Naive thymus-derived CD8-positive, alpha-beta T cell (primary cell): ENCODE data around the gene DCUN1D3. TPM values are rescaled to one million over a fixed set of nuclear protein-coding genes. Genes with fewer than 3 reads are reported as not detected.

Experiments
- ATAC-seq, 2 donors: fragments of 150-1000 bp; cut with Tn5 transposase in 1 of 2; sonication (Bioruptor Pico), chemical (Tn5 transposase) in 1 of 2; 1 replicate in 1 of 2; 2 replicates in 1 of 2; pipeline ENCODE4 v1.10.0; 2021; ENCODE audit warnings: mild to moderate bottlenecking in 2 of 2, moderate library complexity in 2 of 2
- POLR2A ChIA-PET: fragments of 350-600 bp; sonication (Branson Sonifier 250); formaldehyde crosslinking; loops from one replicate; lab custom pipeline; 2021; ENCODE audit warnings: antibody characterized with exemption; lab: Charles Lee
- DNase-seq, 10 donors: peaks; one replicate each; pipeline versions ENCODE4 v3.0.0 to v3.0.0-alpha.2; 2020 to 2022
- H3K27ac Mint-ChIP-seq, 10 donors: one replicate each; pipeline ENCODE4 v1.8.0; 2020 to 2022; ENCODE audit warnings: mild to moderate bottlenecking in 10 of 10, mixed read lengths in 10 of 10, moderate library complexity in 4 of 10, inconsistent platforms in 1 of 10
- H3K27me3 Mint-ChIP-seq, 5 donors: one replicate each; pipeline ENCODE4 v1.8.0; 2021 to 2022; ENCODE audit warnings: mixed read lengths in 5 of 5
- H3K36me3 Mint-ChIP-seq, 3 donors: one replicate each; pipeline ENCODE4 v1.8.0; 2020 to 2022; ENCODE audit warnings: mixed read lengths in 3 of 3, mild to moderate bottlenecking in 2 of 3, inconsistent platforms in 1 of 3
- H3K4me1 Mint-ChIP-seq, 4 donors: one replicate each; pipeline ENCODE4 v1.8.0; 2021 to 2022; ENCODE audit warnings: mixed read lengths in 4 of 4
- H3K4me3 Mint-ChIP-seq, 10 donors: one replicate each; pipeline ENCODE4 v1.8.0; 2020 to 2022; ENCODE audit warnings: mild to moderate bottlenecking in 10 of 10, mixed read lengths in 10 of 10, moderate library complexity in 6 of 10, inconsistent platforms in 1 of 10
- H3K9me3 Mint-ChIP-seq, 9 donors: one replicate each; pipeline ENCODE4 v1.8.0; 2020 to 2022; ENCODE audit warnings: mixed read lengths in 9 of 9, mild to moderate bottlenecking in 3 of 9, inconsistent platforms in 1 of 9, moderate library complexity in 1 of 9
- polyA plus RNA-seq, 3 donors: library from polyadenylated mRNA; unstranded; fragments of 300-500 nt; fragmentation: Illumina TruSeq; gene quantifications; one replicate each; pipeline ENCODE4 v1.2.3, GENCODE V29; 2021
- total RNA-seq, 8 experiments: library from RNA in 2 of 8; stranded (reverse) in 2 of 8; gene quantifications; one replicate each; pipeline ENCODE4 v1.2.3 and lab custom pipeline; 2021 to 2026

DCUN1D3 gene
- total and polyA plus RNA-seq, 5 experiments from 2014 or later, result 0.47 to 6.2 (median 1.1) TPM

- Mint-ChIP-seq H3K36me3 (peaks cover 0 to 15% (median 3%) of the 10 kb centered on the region in 3 donors), H3K27ac (peak overlapping the region; percentile 96 to 100 (median 98)), H3K4me1 (peaks cover 46 to 67% (median 58%) of the 10 kb centered on the region in 4 donors), H3K9me3 (no peaks in the 10 kb centered on the region), H3K27me3 (no peaks in the 10 kb centered on the region), H3K4me3 (peak overlapping the region; percentile 89 to 99 (median 96))
- ATAC-seq (peak; percentile 22 to 35), DNase-seq (peak in 2 of 10 donors; percentile 7)
- POLR2A ChIA-PET, result interaction anchor here (0.6 to 1.9 kb wide), 5 partner anchors 25 to 1292 kb away, joined by 3 to 9 read pairs (median 4); partner anchors contain the start of gene THUMPD1
Observed at GRCh38 chr16:20899477-20900298, 470 bp downstream of the DCUN1D3 start.

- H3K4me3 Mint-ChIP-seq, result peak overlapping the region; percentile 89 to 99 (median 96)
- POLR2A ChIA-PET, result interaction anchor here (0.6 kb wide), 1 partner anchor 1292 kb away, joined by 3 read pairs; no protein-coding TSS in a partner anchor
- ATAC-seq, result no peak
Observed at GRCh38 chr16:20899071-20899470, 1.1 kb downstream of the DCUN1D3 start.

GRCh38 chr16:20897922-20898321 lies 2.2 kb downstream of the DCUN1D3 start:
- DNase-seq, result no peak
- Mint-ChIP-seq H3K4me3 (peak overlapping the region in 4 of 10 donors; percentile 11 to 99 (median 32)), H3K36me3 (peaks cover 0 to 22% (median 3%) of the 10 kb centered on the region in 3 donors), H3K4me1 (peaks cover 37 to 51% (median 41%) of the 10 kb centered on the region in 4 donors), H3K27ac (peak overlapping the region in 6 of 10 donors; percentile 0 to 66 (median 37)), H3K27me3 (no peaks in the 10 kb centered on the region), H3K9me3 (no peaks in the 10 kb centered on the region)
- no peak for ATAC-seq
- POLR2A ChIA-PET, result no interaction called here

More at GRCh38 chr16:20899071-20899470, 1.1 kb downstream of the DCUN1D3 start:
- H3K27me3 Mint-ChIP-seq, result no peaks in the 10 kb centered on the region
- no peaks in the 10 kb centered on the region for H3K9me3 Mint-ChIP-seq
- DNase-seq, result no peak
- peaks cover 41 to 61% (median 52%) of the 10 kb centered on the region in 4 donors for H3K4me1 Mint-ChIP-seq
- peaks cover 0 to 15% (median 3%) of the 10 kb centered on the region in 3 donors for H3K36me3 Mint-ChIP-seq
- H3K27ac Mint-ChIP-seq, result peak overlapping the region; percentile 84 to 100 (median 98)

GRCh38 chr16:20897253-20897897 lies 2.8 kb downstream of the DCUN1D3 start:
- peaks cover 32 to 55% (median 38%) of the 10 kb centered on the region in 4 donors for H3K4me1 Mint-ChIP-seq
- DNase-seq (no peak), ATAC-seq (no peak)
- peaks cover 0 to 27% (median 3%) of the 10 kb centered on the region in 3 donors for H3K36me3 Mint-ChIP-seq
- POLR2A ChIA-PET, result no interaction called here
- peak overlapping the region in 5 of 10 donors; percentile 0 to 66 (median 27) for H3K27ac Mint-ChIP-seq
- H3K4me3 Mint-ChIP-seq, result peak overlapping the region in 3 of 10 donors; percentile 11 to 34 (median 29)
- H3K27me3 Mint-ChIP-seq, result no peaks in the 10 kb centered on the region
- H3K9me3 Mint-ChIP-seq, result no peaks in the 10 kb centered on the region

GRCh38 chr16:20894388-20894787 lies 5.8 kb downstream of the DCUN1D3 start:
- Mint-ChIP-seq H3K9me3 (no peaks in the 10 kb centered on the region), H3K36me3 (peaks cover 0 to 39% (median 11%) of the 10 kb centered on the region in 3 donors), H3K4me3 (no peak overlapping the region), H3K4me1 (peaks cover 13 to 31% (median 23%) of the 10 kb centered on the region in 4 donors), H3K27ac (no peak overlapping the region), H3K27me3 (no peaks in the 10 kb centered on the region)
- ATAC-seq (no peak), DNase-seq (no peak)
- POLR2A ChIA-PET, result interaction anchor here (0.9 kb wide), 1 partner anchor 28 kb away, joined by 3 read pairs; no protein-coding TSS in a partner anchor

- DNase-seq (no peak), ATAC-seq (no peak)
- H3K4me3 Mint-ChIP-seq, result no peak overlapping the region
- H3K27ac Mint-ChIP-seq, result peak overlapping the region in 1 of 10 donors; percentile 2
- H3K9me3 Mint-ChIP-seq, result no peaks in the 10 kb centered on the region
- no peaks in the 10 kb centered on the region for H3K27me3 Mint-ChIP-seq
- POLR2A ChIA-PET, result no interaction called here
- H3K4me1 Mint-ChIP-seq, result peaks cover 2 to 19% (median 18%) of the 10 kb centered on the region in 4 donors
- H3K36me3 Mint-ChIP-seq, result peaks cover 0 to 24% (median 11%) of the 10 kb centered on the region in 3 donors
Observed at GRCh38 chr16:20889625-20890275, 10.4 kb downstream of the DCUN1D3 start.

GRCh38 chr16:20887207-20887606 lies 13.0 kb downstream of the DCUN1D3 start:
- POLR2A ChIA-PET, result no interaction called here

GRCh38 chr16:20886320-20886719 lies 13.8 kb downstream of the DCUN1D3 start:
- Mint-ChIP-seq H3K27me3 (no peaks in the 10 kb centered on the region), H3K4me1 (peaks cover 8 to 25% (median 17%) of the 10 kb centered on the region in 4 donors), H3K9me3 (no peaks in the 10 kb centered on the region), H3K4me3 (no peak overlapping the region), H3K36me3 (peaks cover 0 to 12% (median 10%) of the 10 kb centered on the region in 3 donors), H3K27ac (peak overlapping the region in 1 of 10 donors; percentile 39)
- POLR2A ChIA-PET, result no interaction called here
- DNase-seq, result no peak
- ATAC-seq, result no peak

More at GRCh38 chr16:20887207-20887606, 13.0 kb downstream of the DCUN1D3 start:
- H3K27me3 Mint-ChIP-seq, result no peaks in the 10 kb centered on the region
- H3K4me3 Mint-ChIP-seq, result no peak overlapping the region
- H3K27ac Mint-ChIP-seq, result peak overlapping the region in 1 of 10 donors; percentile 17
- ATAC-seq, result no peak
- DNase-seq, result no peak
- H3K4me1 Mint-ChIP-seq, result peaks cover 8 to 25% (median 21%) of the 10 kb centered on the region in 4 donors
- H3K9me3 Mint-ChIP-seq, result no peaks in the 10 kb centered on the region
- peaks cover 0 to 16% (median 14%) of the 10 kb centered on the region in 3 donors for H3K36me3 Mint-ChIP-seq

GRCh38 chr16:20884240-20884556 lies 16.0 kb downstream of the DCUN1D3 start:
- no peak overlapping the region for H3K4me3 Mint-ChIP-seq
- peaks cover 0 to 6% (median 5%) of the 10 kb centered on the region in 3 donors for H3K36me3 Mint-ChIP-seq
- DNase-seq (no peak), ATAC-seq (no peak)
- no peaks in the 10 kb centered on the region for H3K9me3 Mint-ChIP-seq
- H3K4me1 Mint-ChIP-seq, result peaks cover 13 to 32% (median 15%) of the 10 kb centered on the region in 4 donors
- H3K27ac Mint-ChIP-seq, result peak overlapping the region in 3 of 10 donors; percentile 8 to 58 (median 25)
- no peaks in the 10 kb centered on the region for H3K27me3 Mint-ChIP-seq
- POLR2A ChIA-PET, result no interaction called here

GRCh38 chr16:20883554-20884239 lies 16.5 kb downstream of the DCUN1D3 start:
- ATAC-seq, result no peak
- Mint-ChIP-seq H3K9me3 (no peaks in the 10 kb centered on the region), H3K4me1 (peaks cover 13 to 32% (median 16%) of the 10 kb centered on the region in 4 donors), H3K36me3 (peaks cover 0 to 6% (median 5%) of the 10 kb centered on the region in 3 donors), H3K4me3 (no peak overlapping the region), H3K27me3 (no peaks in the 10 kb centered on the region), H3K27ac (peak overlapping the region in 2 of 10 donors; percentile 8 to 25)
- DNase-seq, result no peak
- POLR2A ChIA-PET, result no interaction called here

- Mint-ChIP-seq H3K27me3 (no peaks in the 10 kb centered on the region), H3K4me1 (peaks cover 16 to 31% (median 17%) of the 10 kb centered on the region in 4 donors), H3K36me3 (peaks cover 0 to 17% (median 8%) of the 10 kb centered on the region in 3 donors), H3K4me3 (no peak overlapping the region), H3K27ac (peak overlapping the region in 2 of 10 donors; percentile 19 to 71), H3K9me3 (no peaks in the 10 kb centered on the region)
- DNase-seq, result no peak
- POLR2A ChIA-PET, result interaction anchor here (0.6 kb wide), 1 partner anchor 8 kb away, joined by 3 read pairs; no protein-coding TSS in a partner anchor
- no peak for ATAC-seq
Observed at GRCh38 chr16:20881503-20881878, 18.7 kb downstream of the DCUN1D3 start.
